ENCODE data around the gene CDH13. TPM values are rescaled to one million over a fixed set of nuclear protein-coding genes. Genes with fewer than 3 reads are reported as not detected.

Gene CDH13
- total and polyA plus RNA-seq, 2 experiments from 2014 or later = 1.2 to 1.5 TPM

DNA sequence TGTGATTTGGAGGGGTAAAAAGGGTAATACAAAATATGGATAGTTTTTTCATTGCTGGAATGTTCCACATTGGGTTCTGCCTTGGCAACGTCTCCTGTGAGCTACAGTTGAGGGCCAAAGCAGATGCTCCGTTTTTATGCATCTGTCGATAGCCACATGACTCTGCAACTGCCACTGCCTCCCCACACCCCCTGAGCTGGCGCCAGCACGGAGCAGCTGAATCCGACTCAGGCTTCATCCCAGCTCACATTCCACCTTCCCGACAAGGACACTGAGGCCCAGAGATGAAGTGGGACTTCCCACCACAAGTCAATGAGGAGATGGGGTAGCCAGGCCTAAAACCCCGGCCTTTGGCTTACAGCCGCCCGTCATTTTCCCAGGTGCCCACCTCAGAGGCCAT, 334.1 kb downstream of the CDH13 start:
- H3K79me2 ChIP-seq = no peaks in the 10 kb centered on the region
- no peaks in the 10 kb centered on the region for H3K9me3 ChIP-seq (ENCODE audit: low read depth)
- no peak for DNase-seq (ENCODE audit: low spot score)
- H3K4me1 ChIP-seq (ENCODE audit: insufficient read depth) = no peaks in the 10 kb centered on the region
- TF ChIP-seq, protein P1, sequence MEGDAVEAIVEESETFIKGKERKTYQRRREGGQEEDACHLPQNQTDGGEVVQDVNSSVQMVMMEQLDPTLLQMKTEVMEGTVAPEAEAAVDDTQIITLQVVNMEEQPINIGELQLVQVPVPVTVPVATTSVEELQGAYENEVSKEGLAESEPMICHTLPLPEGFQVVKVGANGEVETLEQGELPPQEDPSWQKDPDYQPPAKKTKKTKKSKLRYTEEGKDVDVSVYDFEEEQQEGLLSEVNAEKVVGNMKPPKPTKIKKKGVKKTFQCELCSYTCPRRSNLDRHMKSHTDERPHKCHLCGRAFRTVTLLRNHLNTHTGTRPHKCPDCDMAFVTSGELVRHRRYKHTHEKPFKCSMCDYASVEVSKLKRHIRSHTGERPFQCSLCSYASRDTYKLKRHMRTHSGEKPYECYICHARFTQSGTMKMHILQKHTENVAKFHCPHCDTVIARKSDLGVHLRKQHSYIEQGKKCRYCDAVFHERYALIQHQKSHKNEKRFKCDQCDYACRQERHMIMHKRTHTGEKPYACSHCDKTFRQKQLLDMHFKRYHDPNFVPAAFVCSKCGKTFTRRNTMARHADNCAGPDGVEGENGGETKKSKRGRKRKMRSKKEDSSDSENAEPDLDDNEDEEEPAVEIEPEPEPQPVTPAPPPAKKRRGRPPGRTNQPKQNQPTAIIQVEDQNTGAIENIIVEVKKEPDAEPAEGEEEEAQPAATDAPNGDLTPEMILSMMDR (IDR thresholded peaks at IDR 0.05; ENCODE audit: poor library complexity) = no peak
- TF ChIP-seq EZH2phosphoT487 (IDR thresholded peaks at IDR 0.05; ENCODE audit: low read depth, severe bottlenecking, unreplicated experiment) (no peak), EZH2 (IDR thresholded peaks at IDR 0.05; ENCODE audit: borderline replicate concordance) (no peak)
- no peaks in the 10 kb centered on the region for H3K9me2 ChIP-seq (replicated peaks; ENCODE audit: insufficient read depth)
- H2AFZ ChIP-seq = no peak overlapping the region
- no peak overlapping the region for H3K27ac ChIP-seq
- no peak overlapping the region for H3K4me3 ChIP-seq
- no peaks in the 10 kb centered on the region for H4K20me1 ChIP-seq (ENCODE audit: insufficient read depth, poor library complexity, severe bottlenecking)
- WGBS (ENCODE audit: low lambda C conversion rate, missing lambda C conversion rate) = 94% methylated on average over 10 of the region's 10 CpGs
- H3K4me2 ChIP-seq = no peak overlapping the region
- H3K27me3 ChIP-seq = no peaks in the 10 kb centered on the region
- H3K36me3 ChIP-seq (replicated peaks; ENCODE audit: insufficient read depth, low read depth) = no peaks in the 10 kb centered on the region

DNA sequence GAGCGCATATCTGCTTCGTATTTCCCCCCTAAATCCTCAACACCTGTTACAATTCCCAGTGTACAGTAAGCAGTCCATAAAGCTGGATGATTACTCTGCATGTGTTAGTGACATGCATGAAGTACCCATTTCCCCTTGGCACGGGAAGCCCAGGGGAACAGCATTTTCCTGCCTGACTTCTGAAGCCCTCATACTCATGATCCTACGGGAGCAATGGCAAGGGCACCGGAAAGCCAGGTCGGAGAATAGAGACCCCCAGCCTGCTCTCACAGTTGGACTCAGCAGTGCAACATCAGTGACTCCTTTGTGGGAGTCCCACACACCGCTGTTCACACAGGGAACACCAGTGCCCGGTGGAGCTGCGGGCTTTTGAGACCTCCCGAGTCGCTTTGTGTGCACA, 336.9 kb downstream of the CDH13 start:
- no peak for DNase-seq (ENCODE audit: low spot score)
- no peaks in the 10 kb centered on the region for H4K20me1 ChIP-seq (ENCODE audit: insufficient read depth, poor library complexity, severe bottlenecking)
- H3K9me3 ChIP-seq (ENCODE audit: low read depth) = no peaks in the 10 kb centered on the region
- no peak for TF ChIP-seq EZH2 (IDR thresholded peaks at IDR 0.05; ENCODE audit: borderline replicate concordance)
- no peak for TF ChIP-seq EZH2phosphoT487 (IDR thresholded peaks at IDR 0.05; ENCODE audit: low read depth, severe bottlenecking, unreplicated experiment)
- TF ChIP-seq, protein P1 (IDR thresholded peaks at IDR 0.05; ENCODE audit: poor library complexity) = no peak
- no peak overlapping the region for H3K4me3 ChIP-seq
- no peak overlapping the region for H3K27ac ChIP-seq
- no peaks in the 10 kb centered on the region for H3K79me2 ChIP-seq
- no peaks in the 10 kb centered on the region for H3K4me1 ChIP-seq (ENCODE audit: insufficient read depth)
- H3K9me2 ChIP-seq (replicated peaks; ENCODE audit: insufficient read depth) = no peaks in the 10 kb centered on the region
- no peaks in the 10 kb centered on the region for H3K36me3 ChIP-seq (replicated peaks; ENCODE audit: insufficient read depth, low read depth)
- H2AFZ ChIP-seq = no peak overlapping the region
- peak overlapping the region; percentile 33 for H3K4me2 ChIP-seq
- 72% methylated on average over 11 of the region's 11 CpGs for WGBS (ENCODE audit: low lambda C conversion rate, missing lambda C conversion rate)
- H3K27me3 ChIP-seq = no peaks in the 10 kb centered on the region

DNA sequence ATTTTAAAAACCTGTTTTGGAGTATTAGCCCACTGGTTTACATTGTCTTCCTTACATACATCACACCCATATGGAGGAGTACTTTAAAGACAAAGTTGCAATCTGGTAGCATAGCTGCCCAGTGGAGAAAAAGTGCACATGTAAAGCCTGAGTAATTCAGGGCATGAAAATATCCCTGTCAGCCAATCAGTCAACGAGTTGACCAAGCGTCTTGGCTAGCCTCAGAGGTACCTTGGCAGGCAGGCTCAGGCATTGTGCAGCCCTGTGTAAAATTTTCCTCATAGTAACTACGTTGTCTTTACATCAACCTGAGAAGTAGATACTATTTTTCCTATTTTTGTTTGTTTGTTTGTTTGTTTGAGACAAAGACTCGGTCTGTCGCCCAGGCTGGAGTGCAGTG, 339.0 kb downstream of the CDH13 start:
- Histone ChIP-seq H3K27ac (no peak overlapping the region), H2AFZ (no peak overlapping the region), H3K9me3 (ENCODE audit: low read depth) (no peaks in the 10 kb centered on the region), H3K4me2 (no peak overlapping the region), H3K79me2 (no peaks in the 10 kb centered on the region), H3K36me3 (replicated peaks; ENCODE audit: insufficient read depth, low read depth) (no peaks in the 10 kb centered on the region), H3K9me2 (replicated peaks; ENCODE audit: insufficient read depth) (no peaks in the 10 kb centered on the region), H3K4me3 (no peak overlapping the region), H3K4me1 (ENCODE audit: insufficient read depth) (no peaks in the 10 kb centered on the region), H4K20me1 (ENCODE audit: insufficient read depth, poor library complexity, severe bottlenecking) (no peaks in the 10 kb centered on the region), H3K27me3 (no peaks in the 10 kb centered on the region)
- WGBS (ENCODE audit: low lambda C conversion rate, missing lambda C conversion rate) = 94% methylated on average over 5 of the region's 5 CpGs
- TF ChIP-seq EZH2phosphoT487 (IDR thresholded peaks at IDR 0.05; ENCODE audit: low read depth, severe bottlenecking, unreplicated experiment) (no peak), EZH2 (IDR thresholded peaks at IDR 0.05; ENCODE audit: borderline replicate concordance) (no peak)
- TF ChIP-seq, protein P1 (IDR thresholded peaks at IDR 0.05; ENCODE audit: poor library complexity) = no peak
- DNase-seq (ENCODE audit: low spot score) = no peak

DNA sequence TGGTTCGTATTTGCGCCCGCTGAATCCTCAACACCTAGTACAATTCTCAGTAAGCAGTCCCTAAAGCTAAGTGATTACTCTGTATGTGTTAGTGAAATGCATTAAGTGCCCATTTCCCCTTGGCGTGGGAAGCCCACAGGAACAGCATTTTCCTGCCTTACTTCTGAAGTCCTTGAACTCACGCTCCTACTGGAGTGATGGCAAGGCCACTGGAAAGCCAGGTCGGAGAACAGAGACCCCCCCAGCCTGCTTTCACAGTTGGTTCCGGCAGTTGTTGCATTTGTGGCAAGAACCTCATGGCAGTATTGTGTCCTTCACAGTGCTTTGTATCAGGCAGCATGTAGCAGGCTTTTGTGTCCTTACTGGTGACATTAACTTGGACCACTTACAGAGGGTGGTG, 340.7 kb downstream of the CDH13 start:
- H3K27ac ChIP-seq = no peak overlapping the region
- H3K4me2 ChIP-seq = no peak overlapping the region
- H3K79me2 ChIP-seq = no peaks in the 10 kb centered on the region
- H2AFZ ChIP-seq = no peak overlapping the region
- DNase-seq (ENCODE audit: low spot score) = no peak
- no peaks in the 10 kb centered on the region for H3K9me3 ChIP-seq (ENCODE audit: low read depth)
- no peaks in the 10 kb centered on the region for H3K9me2 ChIP-seq (replicated peaks; ENCODE audit: insufficient read depth)
- no peak for TF ChIP-seq EZH2 (IDR thresholded peaks at IDR 0.05; ENCODE audit: borderline replicate concordance)
- H3K4me3 ChIP-seq = no peak overlapping the region
- no peaks in the 10 kb centered on the region for H3K36me3 ChIP-seq (replicated peaks; ENCODE audit: insufficient read depth, low read depth)
- 91% methylated on average over 7 of the region's 7 CpGs for whole genome bisulfite sequencing (ENCODE audit: low lambda C conversion rate, missing lambda C conversion rate)
- no peaks in the 10 kb centered on the region for H3K27me3 ChIP-seq
- H4K20me1 ChIP-seq (ENCODE audit: insufficient read depth, poor library complexity, severe bottlenecking) = no peaks in the 10 kb centered on the region
- no peaks in the 10 kb centered on the region for H3K4me1 ChIP-seq (ENCODE audit: insufficient read depth)

All from hepatocyte (in vitro differentiated cells).